Gastroesophageal sphincter (tissue), 4 donors: ENCODE results near the gene ARHGEF4. TPM values are rescaled to one million over a fixed set of nuclear protein-coding genes. Genes with fewer than 3 reads are reported as not detected.
A peak's percentile ranks its signal among the peaks of the same experiment; 100 is the strongest.

ENCODE experiments used
- ATAC-seq: fragments of 150-250 bp; one replicate; pipeline ENCODE4 v1.9.1; 2016; ENCODE audit warnings: mild to moderate bottlenecking, moderate library complexity
- H3K27ac ChIP-seq, 4 donors: fragments of 200-600 bp; sonication (generic) in 3 of 4; 1 replicate in 3 of 4; 2 replicates in 1 of 4; pipeline ENCODE4 v1.5.1; 2016 to 2019
- H3K27me3 ChIP-seq: fragments of 200-600 bp; sonication (generic); one replicate; pipeline ENCODE4 v1.5.1; 2019
- H3K36me3 ChIP-seq, 2 donors: fragments of 200-600 bp; sonication (generic); one replicate each; pipeline ENCODE4 v1.5.1; 2019; ENCODE audit warnings: control low read depth in 1 of 2
- H3K4me1 ChIP-seq, 3 donors: fragments of 200-600 bp; sonication (generic); 1 replicate in 2 of 3; 2 replicates in 1 of 3; pipeline ENCODE4 v1.5.1; 2016 to 2019; ENCODE audit warnings: control low read depth in 2 of 3
- H3K4me3 ChIP-seq, 2 donors: fragments of 200-600 bp; sonication (generic); one replicate each; pipeline ENCODE4 v1.5.1; 2019; ENCODE audit warnings: mild to moderate bottlenecking in 1 of 2, moderate library complexity in 1 of 2
- H3K9me3 ChIP-seq, 3 donors: fragments of 200-600 bp; sonication (generic); one replicate each; pipeline ENCODE4 v1.5.1; 2017 to 2019; ENCODE audit warnings: control low read depth in 2 of 3
- EP300 ChIP-seq: sonication (generic); formaldehyde crosslinking; IDR thresholded peaks from one replicate; pipeline ENCODE4 v1.6.1; 2017; ENCODE audit warnings: antibody characterized with exemption, mild to moderate bottlenecking
- POLR2A ChIP-seq, 2 donors: fragments of 450-650 bp; IDR thresholded peaks; one replicate each; pipeline ENCODE4 v1.6.1; 2017; ENCODE audit warnings: antibody characterized with exemption in 2 of 2, mild to moderate bottlenecking in 2 of 2, moderate library complexity in 1 of 2
- POLR2AphosphoS5 ChIP-seq: sonication (generic); formaldehyde crosslinking; IDR thresholded peaks from one replicate; pipeline ENCODE4 v1.6.1; 2017; ENCODE audit warnings: antibody characterized with exemption
- WGBS, 2 donors: methylation state at CpG; one replicate each; pipeline ENCODE4 v1.1.5; 2018; ENCODE audit warnings: low coverage in 1 of 2; 5-methylcytosine and 5-hydroxymethylcytosine counted together
- total RNA-seq, 4 donors: library from RNA; depleted of rRNA; stranded (reverse); fragments of >200 nt; gene quantifications; one replicate each; pipeline ENCODE4 v1.1.0, GENCODE V29; 2016
- TF ChIP-seq, protein P1 (sequence below), 4 experiments: fragments of 200-600 bp in 2 of 4; fragments of 450-650 bp in 2 of 4; sonication (generic) in 1 of 4; IDR thresholded peaks; one replicate each; pipeline ENCODE4 v1.5.1; 2017 to 2019; ENCODE audit warnings: antibody characterized with exemption in 4 of 4, mild to moderate bottlenecking in 2 of 4, moderate library complexity in 2 of 4

The ARHGEF4 gene
- total RNA-seq, 4 donors from 2014 or later, result 15.9 to 59.5 (median 21.8) TPM

DNA sequence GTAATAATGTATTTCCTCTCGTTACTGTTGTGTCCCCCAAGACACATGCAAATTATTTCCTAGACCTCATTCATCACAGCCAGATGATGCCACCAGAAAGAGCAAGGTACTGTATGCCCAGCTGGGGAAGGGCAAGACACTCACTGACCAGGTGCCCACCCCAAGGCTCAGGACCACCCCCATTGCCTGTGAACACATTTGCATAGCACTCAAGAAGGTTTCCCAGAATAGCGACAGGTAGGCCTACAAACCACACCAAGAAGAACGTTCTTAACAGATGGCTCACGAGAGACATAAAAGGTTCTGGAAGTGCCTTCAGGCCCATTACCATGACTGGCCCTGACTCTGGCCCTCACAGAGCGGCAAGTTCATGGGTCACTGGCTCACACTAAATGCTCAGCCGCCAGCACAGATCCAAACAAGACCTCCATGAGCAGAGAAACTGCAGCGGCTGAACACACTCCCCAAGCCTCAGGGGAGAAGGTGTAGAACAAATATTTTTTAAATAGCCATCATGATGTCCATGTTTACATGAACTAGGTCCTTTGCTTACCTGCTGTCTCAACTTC lies 212.5 kb downstream of the ARHGEF4 start:
- no peak for ATAC-seq
- H3K9me3 ChIP-seq, result no peaks in the 10 kb centered on the region
- no peak overlapping the region for H3K27ac ChIP-seq
- peaks cover 0 to 100% of the 10 kb centered on the region in 2 donors for H3K36me3 ChIP-seq
- no peaks in the 10 kb centered on the region for H3K4me1 ChIP-seq
- WGBS, 2 donors, result 69 to 92% methylated on average over 1 to 5 of the region's 7 CpGs
- no peak for TF ChIP-seq POLR2AphosphoS5
- TF ChIP-seq POLR2A (IDR thresholded peaks at IDR 0.05), result no peak
- no peak overlapping the region for H3K4me3 ChIP-seq
- no peaks in the 10 kb centered on the region for H3K27me3 ChIP-seq

DNA sequence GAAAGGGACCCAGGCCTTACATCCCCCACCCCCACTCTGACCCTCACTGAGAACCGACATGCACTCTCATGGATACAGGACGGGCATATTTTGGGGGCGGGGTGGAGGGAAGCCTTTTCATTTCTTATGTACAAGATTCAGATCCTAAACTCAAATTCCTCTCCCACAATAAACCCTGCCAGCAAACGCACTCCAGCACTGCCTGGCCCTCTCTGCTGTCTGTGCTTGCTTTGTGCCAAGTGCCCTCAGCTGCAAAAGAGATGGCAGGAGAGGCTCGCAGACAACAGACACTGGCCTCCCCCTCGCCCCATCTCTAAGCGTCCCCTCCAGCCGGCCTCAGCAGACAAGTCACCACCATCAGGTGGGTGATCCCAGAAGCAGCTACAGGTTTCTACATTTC lies 214.2 kb downstream of the ARHGEF4 start:
- H3K9me3 ChIP-seq, result no peaks in the 10 kb centered on the region
- H3K4me1 ChIP-seq, result peaks cover 0 to 9% (median 0%) of the 10 kb centered on the region in 3 donors
- no peak overlapping the region for H3K4me3 ChIP-seq
- WGBS, 2 donors, result 63 to 82% methylated on average over 2 to 5 of the region's 8 CpGs
- no peak for TF ChIP-seq POLR2AphosphoS5
- no peak for TF ChIP-seq EP300
- TF ChIP-seq, protein P1, sequence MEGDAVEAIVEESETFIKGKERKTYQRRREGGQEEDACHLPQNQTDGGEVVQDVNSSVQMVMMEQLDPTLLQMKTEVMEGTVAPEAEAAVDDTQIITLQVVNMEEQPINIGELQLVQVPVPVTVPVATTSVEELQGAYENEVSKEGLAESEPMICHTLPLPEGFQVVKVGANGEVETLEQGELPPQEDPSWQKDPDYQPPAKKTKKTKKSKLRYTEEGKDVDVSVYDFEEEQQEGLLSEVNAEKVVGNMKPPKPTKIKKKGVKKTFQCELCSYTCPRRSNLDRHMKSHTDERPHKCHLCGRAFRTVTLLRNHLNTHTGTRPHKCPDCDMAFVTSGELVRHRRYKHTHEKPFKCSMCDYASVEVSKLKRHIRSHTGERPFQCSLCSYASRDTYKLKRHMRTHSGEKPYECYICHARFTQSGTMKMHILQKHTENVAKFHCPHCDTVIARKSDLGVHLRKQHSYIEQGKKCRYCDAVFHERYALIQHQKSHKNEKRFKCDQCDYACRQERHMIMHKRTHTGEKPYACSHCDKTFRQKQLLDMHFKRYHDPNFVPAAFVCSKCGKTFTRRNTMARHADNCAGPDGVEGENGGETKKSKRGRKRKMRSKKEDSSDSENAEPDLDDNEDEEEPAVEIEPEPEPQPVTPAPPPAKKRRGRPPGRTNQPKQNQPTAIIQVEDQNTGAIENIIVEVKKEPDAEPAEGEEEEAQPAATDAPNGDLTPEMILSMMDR (IDR thresholded peaks at IDR 0.05), result no peak
- no peak for TF ChIP-seq POLR2A (IDR thresholded peaks at IDR 0.05)
- H3K27ac ChIP-seq, result no peak overlapping the region
- peaks cover 0 to 100% of the 10 kb centered on the region in 2 donors for H3K36me3 ChIP-seq
- ATAC-seq, result no peak
- no peaks in the 10 kb centered on the region for H3K27me3 ChIP-seq

DNA sequence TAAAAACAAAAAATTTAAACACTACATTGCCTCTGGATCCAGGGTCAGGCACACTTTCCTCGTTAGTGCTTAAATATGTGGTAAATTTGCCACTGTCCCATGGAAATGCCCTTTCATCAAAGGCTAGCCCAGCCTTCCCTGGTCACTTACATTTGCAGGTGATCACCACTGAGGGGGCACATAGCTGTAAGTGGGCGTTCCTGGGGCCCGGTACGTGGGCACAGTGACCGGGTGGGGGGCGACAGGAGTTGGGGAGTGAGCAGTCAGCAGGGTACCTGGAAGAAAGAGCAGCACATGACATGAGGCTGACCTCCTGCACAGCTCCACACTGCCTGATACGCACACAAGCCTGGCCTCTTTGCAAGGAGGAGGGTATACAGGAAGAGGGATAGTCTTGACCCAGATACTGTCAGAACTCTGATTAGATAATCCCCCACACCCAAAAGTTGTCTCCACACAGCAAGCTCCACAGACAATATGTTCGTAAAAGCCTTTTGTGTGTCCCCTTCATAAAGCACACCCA lies 216.1 kb downstream of the ARHGEF4 start:
- Histone ChIP-seq H3K4me1 (peaks cover 0 to 27% (median 5%) of the 10 kb centered on the region in 3 donors), H3K9me3 (no peaks in the 10 kb centered on the region), H3K36me3 (peaks cover 0 to 81% of the 10 kb centered on the region in 2 donors), H3K27me3 (no peaks in the 10 kb centered on the region), H3K27ac (no peak overlapping the region), H3K4me3 (no peak overlapping the region)
- WGBS, 2 donors, result 78 to 82% methylated on average over 2 of the region's 8 CpGs
- TF ChIP-seq EP300, result no peak
- TF ChIP-seq POLR2AphosphoS5, result no peak
- TF ChIP-seq POLR2A (IDR thresholded peaks at IDR 0.05), result no peak
- TF ChIP-seq, protein P1 (IDR thresholded peaks at IDR 0.05), result no peak
- no peak for ATAC-seq

DNA sequence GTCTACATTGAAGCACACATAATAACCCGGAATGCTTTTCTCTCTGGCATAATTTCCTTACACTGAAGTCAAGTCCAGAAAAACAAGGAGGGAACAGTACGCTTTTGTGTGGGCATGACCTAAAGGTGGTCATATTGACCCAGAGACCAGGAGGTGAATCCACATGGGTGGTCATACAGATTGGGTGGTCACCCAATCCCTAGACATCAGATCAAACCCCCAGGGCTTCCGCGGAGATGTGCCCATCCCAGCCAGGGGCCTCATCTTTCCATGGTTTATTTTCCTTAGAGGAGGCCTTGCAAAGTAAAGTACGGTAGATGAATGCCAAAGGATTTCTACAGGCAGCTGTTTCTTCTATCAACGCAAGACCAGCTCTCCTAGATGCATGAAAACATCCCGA lies 217.8 kb downstream of the ARHGEF4 start:
- Histone ChIP-seq H3K9me3 (no peaks in the 10 kb centered on the region), H3K27ac (peak overlapping the region in 2 of 4 donors; percentile 48 to 76), H3K36me3 (peaks cover 0 to 77% of the 10 kb centered on the region in 2 donors), H3K4me3 (no peak overlapping the region), H3K4me1 (peaks cover 0 to 44% (median 5%) of the 10 kb centered on the region in 3 donors), H3K27me3 (no peaks in the 10 kb centered on the region)
- 87 to 94% methylated on average over 2 to 4 of the region's 7 CpGs for WGBS, 2 donors
- TF ChIP-seq EP300 (no peak), POLR2A (IDR thresholded peaks at IDR 0.05) (no peak), POLR2AphosphoS5 (no peak)
- TF ChIP-seq, protein P1 (IDR thresholded peaks at IDR 0.05), result no peak
- no peak for ATAC-seq

DNA sequence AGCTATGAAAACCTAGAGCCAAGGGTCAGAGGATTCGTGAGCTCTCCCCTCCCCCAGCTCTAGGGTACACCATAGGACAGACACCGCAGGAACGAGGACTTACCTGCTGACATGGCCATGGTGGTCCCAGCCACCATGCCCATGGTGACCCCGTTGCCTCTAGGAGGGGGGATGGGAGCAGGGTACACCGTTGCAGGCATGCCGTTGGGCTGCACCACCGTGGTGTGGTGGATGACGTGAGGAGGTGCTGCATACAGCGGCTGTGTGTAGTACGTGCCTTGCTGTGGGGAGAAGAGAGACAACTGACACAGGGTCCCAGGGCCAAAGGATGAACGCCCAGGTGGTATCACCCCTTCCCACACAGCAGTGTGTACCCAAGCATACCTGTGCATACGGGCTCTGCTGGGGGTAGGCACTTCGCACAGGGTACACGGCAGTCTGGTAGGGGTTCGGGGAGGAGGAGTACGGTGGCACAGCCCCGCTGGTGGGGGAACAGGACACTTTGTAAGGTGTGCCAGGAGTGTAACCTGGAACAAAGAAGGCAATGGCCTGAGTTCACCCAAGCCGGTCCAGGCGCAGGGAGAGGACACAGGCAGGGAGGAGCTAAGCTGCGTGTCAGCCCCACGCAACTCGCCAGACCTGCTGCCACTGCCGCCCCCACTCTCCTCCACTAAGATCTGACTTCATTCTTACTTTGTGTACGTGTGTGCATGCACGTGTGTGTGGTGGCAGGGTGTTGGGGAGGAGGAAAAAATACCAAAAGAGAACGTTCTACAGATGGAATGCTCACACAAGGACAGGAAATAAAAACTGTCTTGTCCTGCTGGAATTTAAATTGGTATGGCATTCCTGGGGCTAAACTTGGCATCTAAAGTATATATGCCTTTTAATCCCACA lies 218.7 kb downstream of the ARHGEF4 start:
- H3K4me3 ChIP-seq, result no peak overlapping the region
- peak overlapping the region in 3 of 4 donors; percentile 37 to 76 (median 48) for H3K27ac ChIP-seq
- H3K9me3 ChIP-seq, result no peaks in the 10 kb centered on the region
- peaks cover 0 to 45% (median 5%) of the 10 kb centered on the region in 3 donors for H3K4me1 ChIP-seq
- no peak for TF ChIP-seq POLR2AphosphoS5
- no peak for TF ChIP-seq POLR2A (IDR thresholded peaks at IDR 0.05)
- no peak for TF ChIP-seq EP300
- TF ChIP-seq, protein P1 (IDR thresholded peaks at IDR 0.05), result no peak
- peaks cover 0 to 75% of the 10 kb centered on the region in 2 donors for H3K36me3 ChIP-seq
- peak; percentile 64 for ATAC-seq
- 67 to 69% methylated on average over 8 to 17 of the region's 26 CpGs for WGBS, 2 donors
- no peaks in the 10 kb centered on the region for H3K27me3 ChIP-seq
